Activated naive CD4-positive, alpha-beta T cell treated with anti-CD3 and anti-CD28 coated beads, Interleukin-2, amount 50 U/mL, for 16 hours (primary cell): Measurements from ENCODE around the gene PHACTR3.
"Not testable (repeated sequence)": the region's sequence is repeated elsewhere in the genome, so short reads cannot be mapped to it uniquely, and the experiment has no call there.

Source experiments
- DNase-seq: peaks from one replicate; pipeline ENCODE4 v3.0.0-alpha.2; 2020

PHACTR3 gene

DNA sequence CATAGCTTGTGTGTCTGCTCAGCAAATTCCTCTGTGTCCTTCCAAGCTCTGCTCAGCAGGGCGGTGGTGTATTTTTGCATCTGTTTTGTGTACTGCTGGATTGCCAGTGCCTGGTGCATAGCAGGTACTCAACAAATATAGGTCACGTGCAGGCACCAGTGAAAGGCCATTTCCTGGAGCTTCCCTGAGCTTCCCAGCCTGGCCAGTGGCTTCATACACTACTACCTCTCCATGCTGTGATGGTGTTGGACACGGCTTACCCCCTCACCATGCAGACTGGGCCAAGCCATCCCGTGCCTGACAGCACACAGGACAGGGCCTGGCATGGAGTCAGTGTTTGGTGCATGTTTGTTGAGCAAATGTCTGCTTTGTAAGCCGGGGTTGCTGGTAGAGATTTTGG, 7.7 kb upstream of the PHACTR3 start:
- DNase-seq, result no peak

DNA sequence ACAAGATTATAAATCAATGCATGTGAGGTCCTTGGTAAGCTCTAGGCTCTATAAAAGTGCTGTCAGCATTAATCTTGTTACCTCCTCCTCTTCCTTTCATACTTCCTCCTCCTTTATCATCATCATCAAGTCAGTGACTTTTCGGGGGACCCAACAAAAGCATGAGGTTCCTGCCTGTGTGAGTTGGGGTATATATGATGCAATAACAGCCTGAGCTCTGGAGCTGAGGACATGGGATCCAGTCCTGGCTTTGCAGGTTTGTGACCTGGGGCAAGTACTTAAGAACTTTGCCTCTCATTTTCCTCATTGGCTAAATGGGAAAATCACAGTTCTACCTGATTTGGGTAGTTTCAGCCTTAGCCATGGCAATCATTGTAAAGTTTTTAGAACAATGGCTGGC, 7.1 kb upstream of the PHACTR3 start:
- no peak for DNase-seq

DNA sequence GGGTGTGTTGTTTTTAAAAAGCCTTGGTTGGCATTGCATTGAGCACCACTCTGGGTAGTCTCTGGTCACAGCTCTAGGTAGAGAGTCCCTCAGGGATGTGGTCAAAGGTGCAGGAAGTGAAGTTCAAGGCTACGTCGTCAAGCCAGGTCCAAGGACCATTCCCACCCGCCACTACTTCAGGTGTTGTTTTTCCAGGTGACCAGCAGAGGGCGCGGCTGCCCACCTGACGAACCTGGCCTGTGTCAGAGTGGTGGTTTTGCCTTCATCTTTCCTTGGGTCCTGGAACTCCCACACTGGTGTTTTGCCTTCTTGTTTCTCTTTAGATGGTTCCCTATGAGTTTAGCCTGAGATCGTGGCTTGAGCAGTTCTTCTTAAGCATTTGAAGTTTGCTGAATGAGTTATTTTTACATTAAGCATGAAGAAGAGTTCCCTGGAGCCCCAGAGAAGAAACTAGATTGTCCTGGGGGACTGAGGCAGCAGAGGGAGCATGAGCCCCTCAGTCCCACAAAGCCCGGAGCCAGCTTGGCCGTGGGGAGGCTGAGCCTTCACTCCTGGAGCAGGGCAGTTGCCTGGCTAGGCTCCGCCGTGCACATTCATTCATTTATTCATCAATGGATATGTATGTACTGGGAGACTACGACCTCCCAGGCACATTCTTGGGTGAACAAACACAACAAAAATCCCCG, 5.6 kb upstream of the PHACTR3 start:
- DNase-seq, result no peak

DNA sequence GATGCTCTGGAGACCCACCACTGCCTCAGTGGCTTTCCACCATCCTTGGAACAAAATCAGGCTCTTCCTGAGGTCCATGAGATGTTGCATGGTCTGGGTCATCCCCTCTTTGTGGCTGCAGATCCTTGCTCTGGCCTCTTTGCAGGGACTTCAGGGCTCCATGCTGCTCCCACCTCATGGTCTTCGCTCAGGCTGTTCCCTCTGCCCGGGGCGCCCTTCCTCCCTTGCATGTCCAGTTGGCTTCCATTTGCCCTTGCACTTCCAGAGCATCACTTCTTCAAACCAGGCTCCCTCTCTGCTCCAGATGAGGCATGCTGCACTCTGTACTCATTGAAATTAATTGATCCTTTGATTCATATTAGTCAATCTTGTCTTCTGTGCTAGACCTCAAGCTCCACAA, 4.4 kb upstream of the PHACTR3 start:
- no peak for DNase-seq

DNA sequence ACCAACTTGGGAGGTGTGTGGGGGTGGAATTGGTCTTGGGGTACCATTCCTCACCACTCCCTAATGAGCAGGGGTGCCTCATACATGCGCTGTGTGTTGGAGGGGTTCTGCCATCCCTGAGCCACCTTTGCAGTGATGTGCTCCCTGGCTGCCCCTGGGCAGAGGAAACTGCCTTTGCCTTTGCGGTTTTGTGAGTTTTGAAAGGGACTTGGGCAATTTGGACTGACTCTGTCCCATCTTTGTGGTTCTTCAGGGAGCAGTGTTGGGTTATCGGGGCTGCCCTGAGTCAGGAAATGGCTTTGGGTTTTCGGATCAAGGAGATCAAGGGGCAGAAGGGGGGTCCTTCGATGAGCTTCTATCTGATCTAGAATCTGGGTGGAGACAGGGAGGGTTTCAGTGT, 3.9 kb upstream of the PHACTR3 start:
- DNase-seq, result no peak

DNA sequence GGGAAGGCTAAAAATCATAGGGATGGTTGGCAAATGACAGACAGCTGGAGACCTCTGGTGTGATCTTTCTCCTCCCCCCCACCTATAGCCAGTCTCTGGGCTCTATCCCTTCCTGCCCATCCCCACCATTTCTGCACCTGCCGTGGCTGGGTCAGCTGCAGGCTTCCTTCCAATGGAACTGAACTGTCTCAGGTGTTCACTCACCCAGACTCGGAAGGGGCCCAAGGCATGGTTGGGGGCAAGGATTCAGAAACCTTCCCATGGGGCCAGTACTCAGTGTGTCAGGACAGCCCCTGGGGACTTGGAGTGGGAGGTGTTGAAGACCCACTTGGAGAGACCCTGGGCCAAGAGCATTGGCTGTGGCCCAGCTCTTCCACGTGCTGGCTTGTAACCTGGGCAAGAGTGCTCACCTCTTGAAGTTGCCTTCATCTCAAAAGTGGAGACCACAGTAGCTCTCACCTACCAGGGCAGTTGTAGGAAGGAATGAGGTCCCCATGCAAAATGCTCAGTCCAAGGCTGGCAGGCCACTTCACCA, 1.7 kb upstream of the PHACTR3 start:
- DNase-seq, result no peak

DNA sequence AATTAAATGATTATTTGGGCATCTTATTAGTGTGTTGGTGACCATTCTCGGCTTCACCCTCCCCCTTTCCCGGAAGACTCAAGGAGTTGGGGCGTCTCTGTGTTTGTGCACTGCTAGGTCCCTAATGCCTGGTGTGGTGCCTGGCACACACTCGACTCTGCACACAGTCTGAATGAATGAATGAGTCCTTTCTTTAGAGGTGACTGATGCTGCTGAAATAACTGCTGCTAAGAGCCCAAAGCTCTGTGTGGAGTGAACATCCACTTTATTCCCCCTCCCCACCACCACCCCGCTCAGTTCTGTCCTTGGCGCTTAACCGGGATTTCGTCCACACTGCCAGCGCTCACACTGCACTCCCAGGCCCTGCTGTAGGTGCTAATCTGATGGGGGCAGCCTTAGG, 1.2 kb upstream of the PHACTR3 start:
- DNase-seq, result no peak

- DNase-seq, result no peak
These were observed 631 bp downstream of the PHACTR3 start for GRCh38 chr20:59604741-59605600.

- no peak for DNase-seq
These were observed 1.4 kb downstream of the PHACTR3 start for GRCh38 chr20:59605601-59606364.

GRCh38 chr20:59606566-59606965, 2.2 kb downstream of the PHACTR3 start:
- DNase-seq, result no peak

DNA sequence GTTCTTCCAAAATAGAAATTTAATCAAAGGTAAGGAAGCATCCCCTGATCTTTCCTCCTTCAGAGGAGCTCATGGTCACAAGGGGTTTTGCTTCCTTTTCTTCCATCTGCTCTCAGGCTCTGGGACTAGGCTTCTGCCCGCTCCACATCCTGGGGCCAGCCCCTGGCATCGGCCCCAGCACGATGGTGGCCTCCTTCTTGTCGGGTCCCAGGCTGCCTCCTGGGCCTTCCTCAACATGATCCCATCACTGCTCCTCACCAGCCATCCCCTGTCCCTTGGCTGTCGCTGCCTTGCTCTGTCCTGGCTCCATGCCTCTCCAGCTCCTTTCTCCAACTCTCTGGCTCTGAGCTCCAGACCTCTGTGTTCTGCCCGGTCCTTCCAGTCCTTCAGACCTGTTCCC, 4.1 kb downstream of the PHACTR3 start:
- no peak for DNase-seq

- DNase-seq, result no peak
These were observed 4.5 kb downstream of the PHACTR3 start for GRCh38 chr20:59608871-59609270.

- DNase-seq, result no peak
These were observed 6.9 kb downstream of the PHACTR3 start for GRCh38 chr20:59611286-59611685.

- no peak for DNase-seq
These were observed 9.5 kb downstream of the PHACTR3 start for GRCh38 chr20:59613861-59614260.

DNA sequence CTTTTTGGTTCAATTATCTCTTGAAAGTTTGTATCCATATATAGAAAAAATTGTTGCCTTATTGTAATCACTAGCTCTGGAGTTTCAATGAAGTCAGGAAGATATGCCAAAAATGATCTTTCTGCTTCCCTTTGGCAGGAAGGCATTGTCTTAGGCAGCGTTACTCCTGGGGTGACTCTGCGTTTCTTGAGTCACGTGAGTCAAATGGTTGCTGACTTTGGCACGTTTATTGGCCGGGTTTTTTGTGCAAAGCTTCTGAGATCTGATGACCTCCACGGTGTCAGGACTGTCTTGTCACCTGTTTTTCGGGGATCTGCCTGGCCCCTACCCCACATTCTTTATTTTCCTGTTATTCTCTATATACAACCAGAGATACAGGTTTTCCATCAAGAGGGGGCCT, 10.4 kb downstream of the PHACTR3 start:
- no peak for DNase-seq

- no peak for DNase-seq
These were observed 12.0 kb downstream of the PHACTR3 start for GRCh38 chr20:59616306-59616705.

DNA sequence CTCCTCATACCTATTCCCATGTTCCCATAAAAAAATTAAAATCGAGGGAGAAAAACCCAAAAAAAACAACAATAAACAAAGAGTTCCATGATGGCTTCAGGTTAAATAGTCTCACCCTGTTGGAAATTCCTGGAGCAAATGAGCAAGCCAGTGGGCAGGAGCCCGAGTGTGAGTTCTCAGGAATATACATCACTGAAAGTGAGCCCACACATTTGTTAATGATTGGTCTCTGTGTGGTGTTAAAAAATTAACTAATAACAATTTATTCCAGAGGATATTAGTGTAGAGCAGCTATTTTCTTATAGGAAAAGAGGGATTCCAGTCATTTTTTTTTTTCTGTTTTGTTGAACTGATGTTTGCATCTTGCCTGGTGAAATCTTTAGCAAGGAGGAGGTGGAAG, 12.9 kb downstream of the PHACTR3 start:
- DNase-seq, result no peak

GRCh38 chr20:59618131-59618530, 13.8 kb downstream of the PHACTR3 start:
- no peak for DNase-seq

GRCh38 chr20:59618585-59618984, 14.2 kb downstream of the PHACTR3 start:
- DNase-seq, result not testable (repeated sequence)

DNA sequence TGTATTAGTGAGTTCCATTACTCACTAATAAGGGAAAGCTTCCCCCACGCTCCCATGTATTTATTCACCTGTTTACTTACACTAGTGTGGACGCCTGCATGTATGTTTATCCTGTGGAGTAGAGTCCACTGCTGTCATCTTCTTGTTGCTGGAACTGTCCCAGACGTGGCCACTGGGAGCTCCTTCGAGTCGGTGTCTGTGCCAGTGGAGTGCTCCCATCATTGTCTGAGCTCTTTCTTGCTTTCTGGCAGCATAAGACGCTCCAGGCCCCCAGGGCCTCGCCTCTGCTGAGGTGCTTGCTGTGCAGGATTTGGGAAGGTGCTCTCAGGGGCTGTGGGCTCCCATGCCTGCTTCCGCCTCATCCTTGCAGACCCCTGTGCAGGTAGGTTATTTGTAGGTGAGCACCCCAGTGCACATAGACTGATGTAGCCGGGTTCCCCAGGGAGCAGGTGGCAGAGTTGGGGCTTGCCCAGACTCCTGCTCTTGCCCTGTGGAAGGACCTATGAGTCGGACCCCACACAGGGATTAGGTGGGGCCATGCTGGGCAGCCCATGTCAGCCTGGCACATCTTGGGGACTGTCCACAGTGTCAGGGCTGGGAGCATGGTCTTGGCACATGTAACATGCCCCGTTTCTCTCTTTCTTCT, 16.6 kb downstream of the PHACTR3 start:
- DNase-seq, result no peak

DNA sequence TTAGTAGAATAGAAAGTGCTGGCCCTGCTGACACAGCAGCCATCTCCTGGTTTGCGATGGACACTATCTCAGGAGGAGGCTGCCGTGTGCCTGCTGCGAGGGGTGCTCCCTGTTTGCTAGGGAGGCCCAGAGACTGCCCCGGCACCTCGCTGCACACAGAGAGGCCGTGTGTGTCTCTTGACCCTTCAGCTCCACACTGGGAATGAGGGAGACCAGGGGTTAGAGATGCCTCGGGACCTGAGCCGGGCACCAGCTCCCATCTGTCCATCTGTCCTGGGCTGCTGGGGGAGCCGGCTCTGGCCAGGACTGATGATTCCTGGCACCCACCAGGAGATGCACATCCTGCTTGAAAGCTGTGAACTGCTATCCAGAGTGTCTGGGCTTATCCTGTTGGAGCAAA, 18.2 kb downstream of the PHACTR3 start:
- DNase-seq, result no peak

- no peak for DNase-seq
These were observed 18.8 kb downstream of the PHACTR3 start for GRCh38 chr20:59623133-59623532.

DNA sequence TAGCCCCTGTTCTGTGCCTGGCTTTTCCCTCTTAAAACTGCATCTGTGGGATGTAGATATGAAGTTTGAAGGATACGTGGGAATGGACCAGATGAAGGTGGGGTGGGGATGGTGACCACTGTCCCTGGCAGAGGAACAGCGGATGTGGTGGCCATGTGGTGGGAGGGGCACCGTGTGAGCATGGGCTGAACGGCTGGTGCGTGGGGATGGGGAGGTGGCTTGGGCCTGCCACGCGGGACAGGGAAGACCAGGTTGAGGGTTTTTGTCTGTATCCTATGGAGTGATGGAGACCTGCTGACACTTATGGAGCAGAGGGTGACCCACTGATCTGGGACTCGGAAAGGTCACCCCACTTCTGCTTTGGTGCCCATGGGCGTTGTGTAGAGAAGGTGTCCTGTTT, 19.2 kb downstream of the PHACTR3 start:
- DNase-seq, result no peak
